KMS-11 (cell line): Measurements from ENCODE around the gene CRYAA.

Experiments used
- H2AFZ ChIP-seq: fragments of 200-600 bp; sonication (generic); 2 replicates; pipeline ENCODE4 v1.6.1; 2016; ENCODE audit warnings: antibody characterized with exemption, mixed run types, low read depth
- H3K27ac ChIP-seq: fragments of 200-600 bp; sonication (generic); 2 replicates; pipeline ENCODE4 v1.6.1; 2016; ENCODE audit warnings: mild to moderate bottlenecking, mixed run types
- H3K27me3 ChIP-seq: fragments of 200-600 bp; sonication (generic); 2 replicates; pipeline ENCODE4 v1.6.1; 2017; ENCODE audit warnings: mild to moderate bottlenecking, low read depth, mixed run types, moderate library complexity; ENCODE audit not compliant: insufficient read depth
- H3K36me3 ChIP-seq: fragments of 200-600 bp; sonication (generic); 2 replicates; pipeline ENCODE4 v1.6.1; 2017; ENCODE audit warnings: mild to moderate bottlenecking, mixed run types; ENCODE audit not compliant: insufficient read depth
- H3K4me1 ChIP-seq: fragments of 200-600 bp; sonication (generic); 2 replicates; pipeline ENCODE4 v1.6.1; 2016; ENCODE audit warnings: mild to moderate bottlenecking, low read depth, mixed run types; ENCODE audit not compliant: poor library complexity, severe bottlenecking
- H3K4me2 ChIP-seq: fragments of 200-600 bp; sonication (generic); 2 replicates; pipeline ENCODE4 v1.7.0; 2016; ENCODE audit warnings: mild to moderate bottlenecking, mixed run types
- H3K4me3 ChIP-seq: fragments of 200-600 bp; sonication (generic); IDR thresholded peaks from 2 replicates; pipeline ENCODE4 v1.6.1; 2017; ENCODE audit warnings: low read depth, low read length, mixed read lengths; ENCODE audit not compliant: insufficient read depth
- H3K79me2 ChIP-seq: fragments of 200-600 bp; sonication (generic); 2 replicates; pipeline ENCODE4 v1.6.1; 2016; ENCODE audit warnings: low read depth, mixed run types; ENCODE audit not compliant: insufficient read depth
- H3K9ac ChIP-seq: fragments of 200-600 bp; sonication (generic); 2 replicates; pipeline ENCODE4 v1.6.1; 2016; ENCODE audit warnings: mild to moderate bottlenecking, mixed run types
- H4K20me1 ChIP-seq: fragments of 200-600 bp; sonication (generic); 2 replicates; pipeline ENCODE4 v1.6.1; 2016; ENCODE audit warnings: mild to moderate bottlenecking, mixed run types; ENCODE audit not compliant: insufficient read depth
- TF ChIP-seq, protein P1 (sequence below): fragments of 200-600 bp; sonication (generic); conservative IDR thresholded peaks from 2 replicates; pipeline ENCODE4 v1.6.1; 2017; ENCODE audit warnings: low read depth, mild to moderate bottlenecking, antibody characterized with exemption, low read length, moderate library complexity, mixed read lengths

CRYAA gene

DNA sequence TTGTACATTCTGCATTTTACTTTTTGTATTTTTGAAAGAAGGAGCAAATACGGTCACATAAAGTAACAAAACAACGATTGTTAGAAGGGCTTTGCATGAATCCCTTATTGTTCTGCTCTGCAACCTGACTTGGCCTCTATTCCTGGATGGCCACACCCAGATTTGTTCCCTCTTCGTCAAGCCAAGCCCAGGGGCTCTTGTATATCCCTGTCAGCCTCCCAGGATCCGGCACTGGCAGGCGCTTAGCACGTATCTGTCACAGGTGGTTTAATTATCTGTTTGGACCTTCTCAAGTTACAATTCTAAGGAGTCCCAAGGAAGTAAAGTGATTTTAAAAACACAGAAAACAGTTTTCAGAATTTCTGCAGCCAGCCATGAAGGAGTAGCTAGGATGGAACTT is 28.0 kb downstream of the CRYAA start:
- Histone ChIP-seq H3K27me3 (no peaks in the 10 kb centered on the region), H4K20me1 (no peaks in the 10 kb centered on the region), H3K79me2 (no peaks in the 10 kb centered on the region), H3K4me3 (no peak overlapping the region), H3K4me1 (no peaks in the 10 kb centered on the region), H2AFZ (no peak overlapping the region), H3K9ac (no peak overlapping the region), H3K36me3 (no peaks in the 10 kb centered on the region), H3K4me2 (no peak overlapping the region), H3K27ac (no peak overlapping the region)
- TF ChIP-seq, protein P1, sequence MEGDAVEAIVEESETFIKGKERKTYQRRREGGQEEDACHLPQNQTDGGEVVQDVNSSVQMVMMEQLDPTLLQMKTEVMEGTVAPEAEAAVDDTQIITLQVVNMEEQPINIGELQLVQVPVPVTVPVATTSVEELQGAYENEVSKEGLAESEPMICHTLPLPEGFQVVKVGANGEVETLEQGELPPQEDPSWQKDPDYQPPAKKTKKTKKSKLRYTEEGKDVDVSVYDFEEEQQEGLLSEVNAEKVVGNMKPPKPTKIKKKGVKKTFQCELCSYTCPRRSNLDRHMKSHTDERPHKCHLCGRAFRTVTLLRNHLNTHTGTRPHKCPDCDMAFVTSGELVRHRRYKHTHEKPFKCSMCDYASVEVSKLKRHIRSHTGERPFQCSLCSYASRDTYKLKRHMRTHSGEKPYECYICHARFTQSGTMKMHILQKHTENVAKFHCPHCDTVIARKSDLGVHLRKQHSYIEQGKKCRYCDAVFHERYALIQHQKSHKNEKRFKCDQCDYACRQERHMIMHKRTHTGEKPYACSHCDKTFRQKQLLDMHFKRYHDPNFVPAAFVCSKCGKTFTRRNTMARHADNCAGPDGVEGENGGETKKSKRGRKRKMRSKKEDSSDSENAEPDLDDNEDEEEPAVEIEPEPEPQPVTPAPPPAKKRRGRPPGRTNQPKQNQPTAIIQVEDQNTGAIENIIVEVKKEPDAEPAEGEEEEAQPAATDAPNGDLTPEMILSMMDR = no peak

DNA sequence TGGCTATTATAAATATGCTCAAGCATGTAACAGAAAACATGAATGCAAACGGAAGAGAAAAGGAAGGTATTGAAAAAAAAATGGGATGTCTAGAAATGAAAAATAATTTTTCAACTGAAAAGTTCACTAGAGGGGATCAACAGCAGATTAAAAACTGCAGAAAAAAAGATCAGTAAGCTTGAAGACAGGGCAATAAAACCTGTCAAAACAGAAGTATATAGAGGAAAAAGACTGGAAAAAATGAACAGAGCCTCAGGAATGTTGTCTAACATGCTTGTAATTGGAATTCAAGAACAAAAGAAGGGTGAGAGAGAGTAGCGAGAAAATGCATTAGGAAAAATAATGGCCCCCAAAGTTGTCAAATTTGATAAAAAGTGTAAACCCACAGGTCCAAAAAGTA is 29.6 kb downstream of the CRYAA start:
- no peaks in the 10 kb centered on the region for H3K36me3 ChIP-seq
- H4K20me1 ChIP-seq = no peaks in the 10 kb centered on the region
- no peak overlapping the region for H3K4me3 ChIP-seq
- no peak overlapping the region for H3K27ac ChIP-seq
- TF ChIP-seq, protein P1 = no peak
- H2AFZ ChIP-seq = no peak overlapping the region
- no peaks in the 10 kb centered on the region for H3K79me2 ChIP-seq
- no peak overlapping the region for H3K4me2 ChIP-seq
- H3K27me3 ChIP-seq = no peaks in the 10 kb centered on the region
- no peaks in the 10 kb centered on the region for H3K4me1 ChIP-seq
- no peak overlapping the region for H3K9ac ChIP-seq

DNA sequence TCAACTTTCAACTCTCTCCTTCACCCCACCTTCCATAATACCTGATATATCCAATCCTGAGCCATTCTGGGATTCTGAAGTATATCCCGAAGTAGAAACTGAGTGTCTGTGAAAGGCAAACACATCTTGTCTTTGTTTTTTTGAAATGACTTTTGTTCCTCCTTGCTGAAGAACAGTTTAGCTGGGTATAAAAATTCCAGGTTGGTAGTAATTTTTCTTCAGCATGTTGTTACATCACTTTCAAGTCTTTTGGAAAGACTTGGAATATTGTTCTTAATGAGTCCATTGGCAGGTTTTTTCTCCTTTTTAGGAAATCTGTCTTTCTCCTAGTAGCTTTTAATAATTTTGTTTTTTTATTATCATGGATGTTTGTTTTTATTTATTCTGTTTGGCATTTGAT is 32.7 kb downstream of the CRYAA start:
- no peak overlapping the region for H3K4me2 ChIP-seq
- H3K9ac ChIP-seq = no peak overlapping the region
- no peak overlapping the region for H2AFZ ChIP-seq
- no peaks in the 10 kb centered on the region for H3K79me2 ChIP-seq
- TF ChIP-seq, protein P1 = no peak
- no peak overlapping the region for H3K27ac ChIP-seq
- no peaks in the 10 kb centered on the region for H4K20me1 ChIP-seq
- no peaks in the 10 kb centered on the region for H3K36me3 ChIP-seq
- no peaks in the 10 kb centered on the region for H3K4me1 ChIP-seq
- no peaks in the 10 kb centered on the region for H3K27me3 ChIP-seq
- no peak overlapping the region for H3K4me3 ChIP-seq

DNA sequence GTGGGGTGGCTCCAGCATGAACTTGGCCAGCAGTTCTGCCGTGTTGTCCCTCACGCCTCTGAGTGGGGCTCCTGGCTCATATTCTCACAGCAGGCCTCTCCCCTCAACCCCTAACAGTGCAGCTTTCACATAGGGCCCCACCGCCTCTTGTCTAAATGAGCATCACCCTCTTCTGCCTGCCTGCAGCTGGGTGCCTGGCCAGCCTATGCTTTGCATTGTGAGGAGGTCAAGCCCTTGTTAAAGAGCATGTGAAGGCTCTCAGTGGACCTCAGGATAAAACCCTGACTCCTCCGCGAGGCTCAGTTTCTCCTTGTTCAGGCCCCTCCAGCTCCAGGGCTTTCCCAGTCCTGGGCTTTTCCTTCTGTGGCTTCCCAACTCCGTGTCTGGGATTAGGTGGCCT is 34.8 kb downstream of the CRYAA start:
- Histone ChIP-seq H3K27me3 (no peaks in the 10 kb centered on the region), H4K20me1 (no peaks in the 10 kb centered on the region), H2AFZ (no peak overlapping the region), H3K4me2 (no peak overlapping the region), H3K36me3 (no peaks in the 10 kb centered on the region), H3K9ac (no peak overlapping the region), H3K4me1 (no peaks in the 10 kb centered on the region), H3K79me2 (no peaks in the 10 kb centered on the region), H3K27ac (no peak overlapping the region), H3K4me3 (no peak overlapping the region)
- TF ChIP-seq, protein P1 = no peak

DNA sequence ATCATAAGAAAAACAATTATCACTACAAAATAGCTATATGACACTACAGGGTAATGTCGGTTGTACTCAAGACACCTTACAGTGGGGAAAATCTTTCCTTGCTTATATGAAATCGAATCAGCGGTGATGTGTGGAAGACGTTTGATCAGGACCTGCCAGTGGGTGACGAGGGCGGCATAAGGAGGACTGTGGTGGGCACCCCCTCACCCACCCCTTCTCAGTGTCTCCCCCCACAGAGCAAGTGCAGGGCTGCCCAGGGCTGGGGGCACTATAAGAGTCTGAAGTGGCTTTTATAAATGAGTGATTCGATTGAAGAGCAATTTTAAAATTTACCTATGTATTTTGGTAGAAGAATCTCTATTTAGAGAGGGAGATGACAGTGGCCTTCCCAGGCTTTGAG is 35.8 kb downstream of the CRYAA start:
- Histone ChIP-seq H4K20me1 (no peaks in the 10 kb centered on the region), H3K4me1 (no peaks in the 10 kb centered on the region), H3K9ac (no peak overlapping the region), H2AFZ (no peak overlapping the region), H3K27me3 (no peaks in the 10 kb centered on the region), H3K36me3 (no peaks in the 10 kb centered on the region), H3K4me2 (no peak overlapping the region), H3K4me3 (no peak overlapping the region), H3K79me2 (no peaks in the 10 kb centered on the region), H3K27ac (no peak overlapping the region)
- TF ChIP-seq, protein P1 = no peak
